HG02759 (cell line): ENCODE measurements around the gene SRD5A1.
"Not testable (repeated sequence)": the region's sequence is repeated elsewhere in the genome, so short reads cannot be mapped to it uniquely, and the experiment has no call there.

Experiments used
- ATAC-seq: cut with Tn5 transposase; IDR thresholded peaks from one replicate; pipeline ENCODE4 v1.9.1; 2021; ENCODE audit warnings: mild to moderate bottlenecking, moderate library complexity; ENCODE audit not compliant: unreplicated experiment

The SRD5A1 gene

GRCh38 chr5:6638236-6638635 lies 5.0 kb downstream of the SRD5A1 start:
- ATAC-seq = no peak

GRCh38 chr5:6642655-6643054 lies 9.4 kb downstream of the SRD5A1 start:
- no peak for ATAC-seq

- ATAC-seq = no peak
These were observed 11.6 kb downstream of the SRD5A1 start for GRCh38 chr5:6644794-6645241.

- ATAC-seq = not testable (repeated sequence)
These were observed 12.5 kb downstream of the SRD5A1 start for GRCh38 chr5:6645571-6646362.

- ATAC-seq = no peak
These were observed 15.9 kb downstream of the SRD5A1 start for GRCh38 chr5:6649186-6649585.

GRCh38 chr5:6649681-6650080 lies 16.4 kb downstream of the SRD5A1 start:
- no peak for ATAC-seq

- peak; percentile 96 for ATAC-seq
These were observed 18.8 kb downstream of the SRD5A1 start for GRCh38 chr5:6652025-6652424.

- no peak for ATAC-seq
These were observed 22.2 kb downstream of the SRD5A1 start for GRCh38 chr5:6655432-6655831.

GRCh38 chr5:6656680-6657079 lies 23.4 kb downstream of the SRD5A1 start:
- ATAC-seq = no peak

GRCh38 chr5:6659941-6660684 lies 26.9 kb downstream of the SRD5A1 start:
- peak; percentile 87 for ATAC-seq

GRCh38 chr5:6660688-6661087 lies 27.4 kb downstream of the SRD5A1 start:
- peak; percentile 52 for ATAC-seq

- no peak for ATAC-seq
These were observed 33.5 kb downstream of the SRD5A1 start for GRCh38 chr5:6666762-6667161.

GRCh38 chr5:6667648-6668047 lies 34.4 kb downstream of the SRD5A1 start:
- ATAC-seq = no peak

- not testable (repeated sequence) for ATAC-seq
These were observed 35.5 kb downstream of the SRD5A1 start for GRCh38 chr5:6668717-6669116.

GRCh38 chr5:6673031-6673430 lies 39.8 kb downstream of the SRD5A1 start:
- ATAC-seq = no peak

GRCh38 chr5:6673963-6674362 lies 40.7 kb downstream of the SRD5A1 start:
- ATAC-seq = no peak

- no peak for ATAC-seq
These were observed 41.2 kb downstream of the SRD5A1 start for GRCh38 chr5:6674421-6674820.

GRCh38 chr5:6674886-6675285 lies 41.6 kb downstream of the SRD5A1 start:
- ATAC-seq = no peak

- ATAC-seq = no peak
These were observed 42.7 kb downstream of the SRD5A1 start for GRCh38 chr5:6675784-6676491.

- no peak for ATAC-seq
These were observed 43.5 kb downstream of the SRD5A1 start for GRCh38 chr5:6676702-6677101.

- no peak for ATAC-seq
These were observed 45.1 kb downstream of the SRD5A1 start for GRCh38 chr5:6678385-6678784.

GRCh38 chr5:6680922-6681321 lies 47.7 kb downstream of the SRD5A1 start:
- no peak for ATAC-seq
